HG03439 (cell line): ENCODE results near the gene CABP5.

Experiments used
- ATAC-seq: cut with Tn5 transposase; IDR thresholded peaks from one replicate; pipeline ENCODE4 v1.9.1; 2021; ENCODE audit warnings: mild to moderate bottlenecking, moderate library complexity; ENCODE audit not compliant: unreplicated experiment

Gene CABP5

DNA sequence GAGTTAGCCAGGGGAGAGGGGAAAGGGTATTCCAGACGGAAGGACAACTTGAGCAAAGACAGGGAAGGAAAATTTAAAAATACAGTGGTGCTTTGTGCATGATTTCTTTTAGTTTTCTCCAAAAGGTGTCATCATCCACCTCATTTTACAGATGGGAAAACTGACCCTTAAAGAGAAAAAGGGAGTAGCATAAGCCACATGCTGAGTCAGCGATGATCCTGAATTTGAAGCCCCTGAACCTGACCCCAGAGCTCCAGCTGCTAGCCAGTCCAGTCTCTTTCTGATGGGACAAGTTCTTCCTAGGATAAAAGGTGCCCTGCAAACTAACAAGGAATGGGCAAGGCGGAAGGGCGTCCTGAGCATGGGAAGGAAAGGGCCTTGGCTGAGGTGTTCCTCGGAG lies 10.3 kb downstream of the CABP5 start:
- ATAC-seq = no peak

DNA sequence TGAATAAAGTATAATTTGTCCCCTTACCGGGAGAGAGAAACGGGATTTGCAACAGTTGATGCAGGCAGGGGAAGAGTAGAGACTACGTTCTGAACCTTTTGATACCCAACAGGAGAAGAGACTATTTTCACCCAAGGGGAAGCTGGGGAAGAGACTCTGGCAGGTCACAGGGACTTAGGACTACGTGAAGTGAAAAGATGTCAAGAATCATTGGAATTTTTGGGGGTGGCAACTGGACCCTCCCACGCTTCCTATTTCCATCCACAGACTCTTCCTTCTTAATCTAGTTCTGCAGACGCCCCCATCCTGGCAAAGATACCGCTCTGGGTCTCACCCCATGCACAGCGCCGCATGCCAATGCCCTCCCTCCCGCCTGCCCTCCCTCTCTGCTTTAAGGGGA lies 13.8 kb downstream of the CABP5 start:
- ATAC-seq = no peak

DNA sequence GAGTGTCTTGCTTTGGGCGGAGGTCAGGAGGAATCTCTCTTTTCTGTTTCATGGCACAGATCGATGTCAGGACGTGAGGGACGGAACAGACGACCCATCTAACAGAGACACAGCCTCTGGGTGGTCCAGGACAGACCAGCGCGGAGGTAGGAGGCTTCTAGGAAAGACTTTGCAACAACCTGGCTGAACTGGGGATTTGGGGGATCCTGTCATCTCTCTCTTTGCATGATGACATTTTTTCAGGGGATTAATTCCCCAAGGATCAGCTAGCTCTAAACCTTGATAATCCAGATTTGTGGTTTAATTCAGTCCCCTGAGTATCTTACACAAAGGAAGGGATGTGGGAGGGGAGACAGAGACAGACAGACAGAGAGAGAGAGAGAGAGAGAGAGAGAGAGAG lies 14.4 kb downstream of the CABP5 start:
- no peak for ATAC-seq

DNA sequence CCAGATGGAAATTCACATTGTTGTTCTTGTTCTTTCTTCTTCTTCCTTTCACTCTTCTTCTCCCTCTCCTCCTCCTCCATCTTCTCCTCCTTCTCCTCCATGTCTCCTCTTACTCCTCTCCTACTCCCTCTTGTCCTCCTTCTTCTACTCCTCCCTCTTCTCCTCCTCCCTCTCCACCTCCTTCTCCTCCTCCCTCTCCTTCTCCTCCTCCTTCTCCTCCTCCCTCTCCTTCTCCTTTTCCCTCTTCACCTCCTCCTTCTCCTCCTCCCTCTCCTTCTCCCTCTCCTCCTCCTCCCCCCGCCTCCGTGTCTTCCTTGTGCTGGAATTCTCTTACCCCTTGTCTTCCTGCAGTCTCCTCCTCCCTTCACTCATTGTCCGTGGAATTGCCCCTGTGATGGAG lies 18.4 kb downstream of the CABP5 start:
- no peak for ATAC-seq

DNA sequence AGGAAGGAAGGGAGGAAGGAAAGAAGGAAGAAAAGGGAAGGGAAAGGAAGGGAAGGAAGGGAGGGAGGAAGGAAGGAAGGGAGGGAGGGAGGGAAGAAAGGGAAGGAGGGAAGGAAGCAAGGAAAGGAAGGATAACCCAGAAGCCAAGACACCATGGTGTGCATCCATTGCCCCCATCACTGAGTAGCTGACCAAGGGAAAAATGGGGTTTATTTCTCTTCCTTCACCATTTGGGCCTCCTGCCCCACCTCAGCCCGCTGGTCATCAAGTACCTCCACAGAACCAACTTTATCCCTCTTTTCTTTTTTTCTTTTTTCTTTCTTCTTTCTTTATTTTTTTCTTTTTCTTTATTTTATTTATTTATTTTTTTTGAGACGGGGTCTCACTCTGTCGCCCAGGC lies 20.4 kb downstream of the CABP5 start:
- ATAC-seq = no peak

DNA sequence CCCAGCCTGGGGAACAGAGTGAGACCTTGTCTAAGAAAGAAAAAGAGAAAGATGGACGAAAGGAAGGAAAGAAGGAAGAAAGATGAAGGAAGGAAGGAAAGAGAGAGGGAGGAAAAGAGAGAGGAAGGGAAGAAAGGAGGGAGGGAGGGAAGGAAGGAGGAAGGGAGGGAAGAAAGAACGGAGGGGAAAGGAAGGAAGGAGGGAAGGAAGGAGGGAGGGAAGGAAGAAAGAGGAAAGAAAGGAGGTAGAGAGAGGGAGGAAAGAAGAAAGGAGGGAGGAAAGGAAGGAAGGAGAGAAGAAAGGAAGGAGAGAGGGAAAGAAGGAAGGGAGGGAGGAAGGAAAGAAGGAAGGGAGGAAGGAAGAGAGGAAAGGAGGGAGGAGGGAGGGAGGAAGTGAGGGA lies 20.9 kb downstream of the CABP5 start:
- no peak for ATAC-seq

DNA sequence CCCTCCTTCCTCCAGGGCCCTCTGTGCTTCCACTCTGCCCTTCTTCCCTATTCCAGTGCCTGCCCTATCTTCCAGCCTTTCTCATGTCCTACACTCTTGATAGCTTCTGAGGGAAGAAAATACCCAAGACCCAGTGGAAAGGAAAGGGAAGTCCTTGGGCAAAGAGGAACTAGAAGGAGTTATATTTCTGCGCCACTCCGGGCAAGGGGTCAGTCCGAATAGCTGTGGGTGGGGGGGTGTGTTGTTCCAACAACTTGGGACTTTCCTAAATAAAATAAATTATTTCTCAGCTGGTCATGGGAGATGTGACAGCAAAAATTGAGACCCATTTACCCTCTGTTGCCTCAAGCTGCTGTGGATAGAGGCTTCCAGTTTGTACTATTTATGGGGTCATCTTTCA lies 23.2 kb downstream of the CABP5 start:
- no peak for ATAC-seq

DNA sequence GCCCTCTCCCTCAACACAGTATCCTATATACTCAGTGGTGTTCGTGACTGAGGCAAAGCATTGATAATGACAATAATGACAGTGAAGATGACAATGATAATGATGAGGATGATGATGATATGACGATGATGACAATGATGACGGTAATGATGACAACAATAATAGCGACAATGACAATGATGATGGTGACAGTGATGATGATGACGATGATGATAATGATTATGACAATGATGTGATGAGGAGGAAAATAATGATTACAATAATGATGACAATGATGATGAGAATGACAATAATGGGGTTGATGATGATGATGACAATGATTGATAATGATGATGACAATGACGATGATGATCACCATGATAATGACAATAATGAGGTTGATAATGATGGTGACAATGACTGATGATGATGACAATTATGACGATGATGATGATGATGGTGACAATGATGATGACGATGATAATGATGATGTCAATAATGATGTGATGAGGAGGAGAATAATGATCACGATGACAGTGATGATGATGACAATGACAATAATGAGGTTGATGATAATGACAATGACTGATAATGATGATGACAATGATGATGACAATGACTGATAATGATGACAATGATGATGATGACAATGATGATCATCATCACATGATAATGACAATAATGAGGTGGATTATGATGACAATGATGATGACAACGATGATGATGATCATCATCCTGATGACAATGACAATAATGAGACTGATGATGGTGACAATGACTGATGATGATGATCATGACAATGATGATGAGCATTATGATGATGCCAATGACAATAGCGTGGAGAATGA lies 32.7 kb downstream of the CABP5 start:
- ATAC-seq = no peak

DNA sequence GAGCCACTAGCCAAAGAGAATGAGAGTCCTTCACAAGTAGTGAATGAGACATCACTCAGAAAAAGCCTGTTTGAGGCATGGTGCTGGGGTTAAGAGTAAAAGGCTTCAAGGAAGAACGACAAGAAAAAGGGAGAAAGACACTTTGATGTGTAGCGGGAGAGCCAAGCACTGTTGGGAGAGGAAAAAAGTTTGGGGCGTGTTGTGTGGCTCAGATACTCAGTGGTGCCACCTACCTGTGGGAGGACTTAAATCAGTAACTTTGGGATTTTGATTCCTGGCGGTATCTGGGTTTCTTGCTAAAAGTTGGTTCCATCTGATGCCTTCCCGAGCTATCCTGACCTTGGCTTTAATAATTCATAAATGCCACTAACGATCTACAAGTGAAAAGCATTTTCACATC lies 37.1 kb downstream of the CABP5 start:
- ATAC-seq = no peak

DNA sequence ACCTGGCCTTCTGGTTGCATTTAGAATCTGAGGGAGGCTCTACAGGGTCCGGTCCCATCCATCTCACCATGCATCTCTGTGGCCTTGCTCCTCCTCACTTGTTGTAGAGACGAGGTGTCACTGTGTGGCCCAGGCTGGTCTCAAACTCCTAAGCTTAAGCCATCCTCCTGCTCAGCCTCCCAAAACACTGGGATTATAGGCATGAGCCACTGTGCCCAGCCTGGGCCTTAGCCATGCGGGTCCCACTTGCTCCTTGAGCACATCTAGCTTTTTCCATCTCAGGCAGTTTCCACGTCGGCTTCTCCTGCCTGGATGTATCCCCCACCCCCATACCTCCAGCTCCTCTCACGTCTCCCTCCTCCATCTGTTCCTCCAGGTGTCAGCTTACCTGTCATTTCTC lies 39.6 kb downstream of the CABP5 start:
- no peak for ATAC-seq

DNA sequence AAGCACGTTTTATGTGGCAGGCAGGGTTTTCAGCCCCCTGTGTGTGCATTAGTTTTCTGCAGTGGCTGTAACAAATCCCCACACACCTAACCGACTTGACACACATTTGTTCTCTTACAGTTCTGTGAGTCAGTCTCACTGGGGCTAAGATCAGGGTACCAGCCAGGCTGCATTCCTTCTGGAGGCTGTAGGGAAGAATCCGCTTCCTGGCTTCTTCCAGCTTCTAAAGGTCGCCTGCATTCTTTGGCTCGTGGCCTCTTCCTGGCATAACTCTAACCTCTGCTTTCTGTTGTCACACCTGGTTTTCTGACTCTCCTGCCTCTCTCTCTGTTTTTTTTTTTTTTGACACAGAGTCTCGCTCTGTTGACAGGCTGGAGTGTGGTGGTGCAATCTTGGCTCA lies 43.0 kb downstream of the CABP5 start:
- no peak for ATAC-seq

DNA sequence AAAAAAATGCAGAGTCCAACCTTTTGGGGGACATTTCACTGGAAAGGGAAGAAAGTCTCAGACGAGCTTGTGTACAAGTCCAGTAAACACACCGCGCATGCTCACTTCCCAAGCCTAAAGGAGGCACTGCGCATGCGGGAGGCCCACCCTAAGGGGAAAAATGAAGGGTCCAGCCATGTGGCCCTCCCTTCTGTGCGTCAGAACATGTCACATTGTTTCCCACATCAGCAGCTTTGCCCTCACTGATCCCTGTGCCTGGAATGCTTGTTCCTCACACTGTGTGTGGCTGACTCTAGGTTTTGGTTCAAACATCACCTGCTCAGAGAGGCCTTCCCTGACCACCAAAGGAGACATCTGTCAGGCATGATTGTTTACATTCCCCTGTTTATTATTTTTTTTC lies 45.1 kb downstream of the CABP5 start:
- ATAC-seq = no peak

DNA sequence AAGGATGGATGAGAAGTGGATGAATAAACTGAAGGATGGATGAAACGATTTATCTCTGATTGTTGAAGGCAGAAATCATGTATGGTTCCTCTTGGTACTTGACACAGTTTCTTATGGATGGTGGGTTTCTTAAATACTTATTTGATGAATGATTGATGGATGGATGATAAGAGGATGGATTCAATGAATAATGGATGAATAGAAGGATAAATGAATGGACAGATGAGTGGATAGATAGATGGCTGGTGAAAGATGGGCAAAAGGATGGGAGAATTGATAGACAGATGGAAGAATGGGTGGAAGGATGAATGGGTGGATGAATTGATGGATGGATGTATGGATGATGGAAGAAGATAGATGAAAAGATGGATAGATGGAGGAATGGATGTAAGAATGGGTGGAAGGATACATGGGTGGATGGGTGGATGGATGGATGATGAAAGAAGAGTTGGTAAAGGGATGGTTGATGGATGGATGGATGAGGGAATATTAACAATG lies 47.6 kb downstream of the CABP5 start:
- no peak for ATAC-seq

DNA sequence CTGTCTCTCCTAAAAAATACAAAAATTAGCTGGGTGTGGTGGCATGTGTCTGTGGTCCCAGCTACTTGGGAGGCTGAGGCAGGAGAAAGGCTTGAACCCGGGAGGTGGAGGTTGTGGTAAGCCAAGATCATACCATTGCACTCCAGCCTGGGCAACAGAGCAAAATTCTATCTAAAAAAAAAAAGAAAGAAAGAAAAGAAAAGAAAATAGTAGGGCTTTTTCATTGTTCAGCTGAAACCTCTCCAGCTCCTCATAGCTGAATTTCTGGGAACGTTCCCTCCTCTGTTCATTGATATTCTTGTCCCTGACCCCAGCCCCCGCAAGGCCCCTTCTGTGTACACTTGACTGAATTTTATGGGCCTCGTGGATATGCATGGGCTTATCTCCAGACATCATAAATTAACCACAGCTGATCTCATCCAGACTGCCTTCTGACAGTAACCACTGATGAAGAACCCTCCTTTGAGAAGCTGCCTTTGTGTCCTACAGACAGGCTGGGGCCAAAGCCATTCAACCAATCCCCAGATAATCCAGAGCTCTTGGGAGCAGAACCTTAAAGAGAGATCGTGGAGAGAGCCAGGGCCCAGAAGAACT lies 49.6 kb downstream of the CABP5 start, which contains the start of gene ELSPBP1:
Gene ELSPBP1 (plus strand): TSS at position 424 of the 594 bp plus-strand sequence. CDS start 14,036 bp downstream, outside the sequence.
- ATAC-seq = no peak

DNA sequence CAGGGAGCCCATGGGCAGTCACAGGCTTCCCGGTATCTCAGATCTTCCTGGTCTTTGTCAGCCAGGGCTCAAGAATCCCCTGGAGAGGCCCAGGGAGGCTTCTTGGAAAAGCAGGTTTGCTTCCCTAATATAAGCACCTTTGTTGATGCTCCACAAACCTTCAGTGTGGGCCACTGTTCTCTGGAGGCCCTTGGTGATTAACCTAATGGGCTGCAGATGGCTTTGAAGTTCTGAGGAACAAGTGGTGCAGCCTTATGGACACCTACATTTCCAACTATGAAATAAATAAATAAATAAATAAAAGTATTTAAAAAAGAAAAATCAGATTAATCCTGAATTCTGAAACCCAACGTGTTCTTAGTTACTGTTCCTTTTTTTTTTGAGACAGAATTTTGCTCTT lies 51.8 kb downstream of the CABP5 start, which contains the start of gene BSPH1:
Gene BSPH1 (minus strand): TSS at position 101 of the 400 bp plus-strand sequence. CDS start 89 bp downstream, at position 12.
- ATAC-seq = no peak

DNA sequence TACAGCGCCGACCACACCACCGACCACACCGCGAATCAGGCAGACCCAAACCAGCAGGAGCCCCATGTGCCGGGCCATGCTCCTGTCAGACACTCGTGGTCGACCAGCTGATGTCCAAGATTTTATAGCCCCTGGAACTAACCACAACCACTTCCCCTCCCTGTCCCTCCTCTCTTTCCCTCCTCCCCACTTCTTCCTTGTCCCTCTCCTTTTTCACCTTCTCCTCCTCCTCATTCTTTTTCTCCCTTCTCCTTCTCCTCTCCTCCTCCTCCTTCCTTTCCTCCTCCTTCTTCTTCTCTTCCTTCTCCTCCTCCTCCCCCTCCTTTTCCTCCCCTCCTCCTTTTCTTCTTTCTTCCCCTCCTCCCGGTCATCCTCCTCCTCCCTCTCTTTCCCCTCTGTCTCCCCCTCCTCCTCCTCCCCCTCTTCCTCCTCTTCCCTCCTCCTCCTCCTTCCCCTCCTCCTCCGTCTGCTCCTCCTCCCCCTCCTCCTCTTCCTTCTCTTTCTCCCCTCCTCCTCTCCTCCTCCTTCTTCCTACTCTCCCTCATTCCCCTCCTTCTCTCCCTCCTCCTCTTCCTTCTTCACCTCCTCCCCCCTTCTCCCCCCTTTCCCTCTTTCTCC lies 52.6 kb downstream of the CABP5 start:
- no peak for ATAC-seq
